K562 (cell line): ENCODE data around the gene DCLK3.

Source experiments
- DIDO1 ChIP-seq: fragments of 450-650 bp; IDR thresholded peaks from 2 replicates; pipeline ENCODE4 v1.6.1; 2016; ENCODE audit warnings: low read depth, missing biosample characterization, missing genetic modification characterization
- E2F1 ChIP-seq: sonication (generic); formaldehyde crosslinking; IDR thresholded peaks from 2 replicates; pipeline ENCODE4 v1.8.1; 2023; ENCODE audit warnings: mild to moderate bottlenecking, missing genetic modification reagents, moderate library complexity
- ETV5 ChIP-seq: sonication (generic); formaldehyde crosslinking; IDR thresholded peaks from 2 replicates; pipeline ENCODE4 v1.4.0; 2020; ENCODE audit warnings: low read depth, mild to moderate bottlenecking, missing genetic modification reagents
- FOS ChIP-seq: IDR thresholded peaks from 3 replicates; pipeline ENCODE4 v1.6.1; 2011; ENCODE audit not compliant: insufficient read length; ENCODE audit errors: extremely low read depth
- GABPA ChIP-seq: fragments of 200-800 bp; sonication (Bioruptor generic); conservative IDR thresholded peaks from 2 replicates; pipeline ENCODE4 v1.6.1; 2016; ENCODE audit warnings: low read depth, missing genetic modification characterization, missing compliant biosample characterization
- JUND ChIP-seq, 2 experiments: IDR thresholded peaks; 2 replicates in 1 of 2; 3 replicates in 1 of 2; pipeline ENCODE4 v1.6.1; 2011; ENCODE audit warnings: borderline replicate concordance in 2 of 2, low read depth in 2 of 2, low read length in 2 of 2, improper control_type of control experiment in 1 of 2, missing biosample characterization in 1 of 2, missing genetic modification characterization in 1 of 2, missing genetic modification reagents in 1 of 2
- NRF1 ChIP-seq, 2 experiments: fragments of 450-650 bp; IDR thresholded peaks in 1 of 2; conservative IDR thresholded peaks in 1 of 2; 2 replicates each; pipeline ENCODE4 v1.6.1; 2014; ENCODE audit warnings: mild to moderate bottlenecking in 2 of 2
- RFX5 ChIP-seq: IDR thresholded peaks from 2 replicates; pipeline ENCODE4 v1.6.1; 2011; ENCODE audit warnings: low read depth, mild to moderate bottlenecking, improper control_type of control experiment, low read length
- SRSF1 ChIP-seq: fragments of 200-400 bp; formaldehyde crosslinking; IDR thresholded peaks from 2 replicates; pipeline ENCODE4 v1.6.1; 2017; ENCODE audit warnings: mild to moderate bottlenecking, low read depth, low read length, moderate library complexity
- STAT5B ChIP-seq: fragments of 250-450 bp; sonication (Bioruptor Pico); IDR thresholded peaks from 2 replicates; pipeline ENCODE4 v1.8.0; 2021; ENCODE audit warnings: mild to moderate bottlenecking, inconsistent platforms
- THRA ChIP-seq: fragments of 450-650 bp; IDR thresholded peaks from 2 replicates; pipeline ENCODE4 v1.6.1; 2017; ENCODE audit warnings: mild to moderate bottlenecking, moderate library complexity
- ZBTB40 ChIP-seq, 2 experiments: fragments of 450-650 bp in 1 of 2; sonication (generic) in 1 of 2; formaldehyde crosslinking in 1 of 2; IDR thresholded peaks; 2 replicates each; pipeline versions ENCODE4 v1.7.1 to v1.9.0; 2016 to 2022; ENCODE audit warnings: inconsistent platforms in 1 of 2, mild to moderate bottlenecking in 1 of 2, missing genetic modification reagents in 1 of 2

- TF ChIP-seq JUND (IDR thresholded peaks at IDR 0.05; ENCODE audit: borderline replicate concordance, low read depth, low read length) (no peak), JUND (tag; IDR thresholded peaks at IDR 0.05; ENCODE audit: borderline replicate concordance, low read depth, low read length) (no peak), NRF1 (conservative IDR thresholded peaks at IDR 0.05 in 1 of 2, IDR thresholded peaks at IDR 0.05 in 1 of 2) (no peak), THRA (no peak), DIDO1 (no peak), SRSF1 (no peak), RFX5 (no peak), GABPA (tag) (no peak), ZBTB40 (IDR thresholded peaks at IDR 0.05) (no peak), ZBTB40 (CRISPR knock-in tag; IDR thresholded peaks at IDR 0.05) (no peak), ETV5 (no peak), FOS (no peak), STAT5B (no peak), E2F1 (CRISPR knock-in tag) (no peak)
Measured at GRCh38 chr3:36761779-36762178, 2.6 kb downstream of the DCLK3 start.
